A549 (cell line): ENCODE data around the gene PRKG1. TPM values are rescaled to one million over a fixed set of nuclear protein-coding genes. Genes with fewer than 3 reads are reported as not detected.

Source experiments
- ATAC-seq, 2 experiments: fragments of 200-7000 bp in 1 of 2; fragments of >200 bp in 1 of 2; cut with Nextera tagmentation in 1 of 2; cut with Tn5 transposase in 1 of 2; 3 replicates each; pipeline versions ENCODE4 v1.8.0 to v1.9.1; 2018 to 2020; ENCODE audit warnings: mild to moderate bottlenecking in 1 of 2, moderate library complexity in 1 of 2
- CTCF ChIA-PET: fragments of 300-600 bp; sonication (Branson Sonifier 250); formaldehyde crosslinking; extraction: SDS; loops from one replicate; lab custom pipeline; 2021; ENCODE audit warnings: antibody characterized with exemption, inconsistent platforms; lab: Yijun Ruan, JAX
- POLR2A ChIA-PET: fragments of 350-600 bp; formaldehyde crosslinking; extraction: SDS; loops from one replicate; lab custom pipeline; 2021; ENCODE audit warnings: antibody characterized with exemption, inconsistent platforms; lab: Yijun Ruan, JAX
- DNase-seq, 2 experiments: peaks; one replicate each; pipeline versions ENCODE4 v3.0.0 to v3.0.0-alpha.2; 2011 to 2016; ENCODE audit warnings: low read depth in 1 of 2, low spot score in 1 of 2
- FAIRE-seq: peaks from 2 replicates; lab custom pipeline; 2011; peaks lifted over from hg19 to GRCh38; lab: Jason Lieb, UNC
- H3K27ac ChIP-seq, 2 experiments: fragments of >200 bp; sonication (Bioruptor Twin); formaldehyde crosslinking; 3 replicates each; pipeline ENCODE4 v1.5.1; 2016 to 2017
- H3K4me1 ChIP-seq: fragments of >200 bp; sonication (Bioruptor Twin); formaldehyde crosslinking; 3 replicates; pipeline ENCODE4 v1.6.1; 2016
- H3K4me2 ChIP-seq: fragments of >200 bp; sonication (Bioruptor Twin); formaldehyde crosslinking; 3 replicates; pipeline ENCODE4 v1.6.1; 2016
- H3K4me3 ChIP-seq: fragments of >200 bp; sonication (Bioruptor Twin); formaldehyde crosslinking; 3 replicates; pipeline ENCODE4 v1.5.1; 2016
- H3K9me3 ChIP-seq: fragments of >200 bp; sonication (Bioruptor Twin); formaldehyde crosslinking; 3 replicates; pipeline ENCODE4 v1.6.1; 2016
- CBX8 ChIP-seq: fragments of 200-600 bp; sonication (generic); IDR thresholded peaks from 2 replicates; pipeline ENCODE4 v1.6.1; 2016
- CHD4 ChIP-seq: fragments of 200-600 bp; sonication (generic); IDR thresholded peaks from 2 replicates; pipeline ENCODE4 v1.6.1; 2016; ENCODE audit warnings: antibody characterized with exemption, mild to moderate bottlenecking, borderline replicate concordance
- EHF ChIP-seq: fragments of 250-450 bp; sonication (Bioruptor Pico); IDR thresholded peaks from 2 replicates; pipeline ENCODE4 v1.5.0; 2020; ENCODE audit warnings: mild to moderate bottlenecking
- EHMT2 ChIP-seq: fragments of 200-600 bp; sonication (generic); IDR thresholded peaks from 2 replicates; pipeline ENCODE4 v1.6.1; 2016; ENCODE audit warnings: antibody characterized with exemption, low read depth, mild to moderate bottlenecking, moderate library complexity
- FOSB ChIP-seq: fragments of 250-450 bp; sonication (Bioruptor Pico); IDR thresholded peaks from 2 replicates; pipeline ENCODE4 v1.5.0; 2020; ENCODE audit warnings: mild to moderate bottlenecking, moderate library complexity
- FOSL2 ChIP-seq, 2 experiments: fragments of 450-650 bp in 1 of 2; fragments of >200 bp in 1 of 2; sonication (Bioruptor Twin) in 1 of 2; formaldehyde crosslinking; IDR thresholded peaks; 2 replicates each; pipeline versions ENCODE4 v1.5.0 to v1.6.1; 2016 to 2020; ENCODE audit warnings: mild to moderate bottlenecking in 1 of 2, moderate library complexity in 1 of 2
- FOXS1 ChIP-seq: fragments of 250-450 bp; sonication (Bioruptor Pico); IDR thresholded peaks from 2 replicates; pipeline ENCODE4 v1.5.0; 2020; ENCODE audit warnings: mild to moderate bottlenecking, moderate library complexity
- GATA3 ChIP-seq: IDR thresholded peaks from 2 replicates; pipeline ENCODE4 v1.6.1; 2012; ENCODE audit warnings: borderline replicate concordance
- HDAC2 ChIP-seq: fragments of 200-600 bp; sonication (generic); IDR thresholded peaks from 2 replicates; pipeline ENCODE4 v1.6.1; 2016
- HOXA7 ChIP-seq: fragments of 250-450 bp; sonication (Bioruptor Pico); IDR thresholded peaks from 2 replicates; pipeline ENCODE4 v1.5.0; 2020; ENCODE audit warnings: mild to moderate bottlenecking, moderate library complexity
- HOXB13 ChIP-seq: fragments of 250-450 bp; sonication (Bioruptor Pico); IDR thresholded peaks from 2 replicates; pipeline ENCODE4 v1.5.0; 2020; ENCODE audit warnings: low read depth, mild to moderate bottlenecking, moderate library complexity
- HOXB5 ChIP-seq: fragments of 250-450 bp; sonication (Bioruptor Pico); IDR thresholded peaks from 2 replicates; pipeline ENCODE4 v1.5.0; 2020; ENCODE audit warnings: mild to moderate bottlenecking, moderate library complexity
- JUN ChIP-seq, 2 experiments: fragments of >200 bp; sonication (Bioruptor Twin); formaldehyde crosslinking; IDR thresholded peaks; 2 replicates in 1 of 2; 3 replicates in 1 of 2; pipeline ENCODE4 v1.6.1; 2016 to 2017
- KDM5A ChIP-seq: fragments of 200-600 bp; sonication (generic); IDR thresholded peaks from 2 replicates; pipeline ENCODE4 v1.6.1; 2016; ENCODE audit warnings: antibody characterized with exemption, mild to moderate bottlenecking
- MAFK ChIP-seq: fragments of 450-650 bp; IDR thresholded peaks from 2 replicates; pipeline ENCODE4 v1.6.1; 2014; ENCODE audit not compliant: partially characterized antibody
- NPAS2 ChIP-seq: fragments of 250-450 bp; sonication (Bioruptor Pico); IDR thresholded peaks from 2 replicates; pipeline ENCODE4 v1.8.0; 2022; ENCODE audit warnings: mild to moderate bottlenecking, moderate library complexity, borderline replicate concordance
- POLR2A ChIP-seq: IDR thresholded peaks from 2 replicates; pipeline ENCODE4 v1.6.1; 2012; ENCODE audit warnings: mild to moderate bottlenecking, low read length
- POLR2AphosphoS2 ChIP-seq: conservative IDR thresholded peaks from 2 replicates; pipeline ENCODE4 v1.6.1; 2012; ENCODE audit warnings: low read length, improper control_type of control experiment, inconsistent platforms
- SMC3 ChIP-seq: fragments of >200 bp; sonication (Bioruptor Twin); formaldehyde crosslinking; IDR thresholded peaks from 3 replicates; pipeline ENCODE4 v1.6.1; 2018; ENCODE audit warnings: inconsistent platforms
- ZC3H11A ChIP-seq: fragments of 450-650 bp; IDR thresholded peaks from 2 replicates; pipeline ENCODE4 v1.6.1; 2014; ENCODE audit warnings: antibody characterized with exemption, mild to moderate bottlenecking
- WGBS: methylation state at CpG from one replicate; pipeline ENCODE4 v1.1.6; 2017; ENCODE audit errors: missing lambda C conversion rate; 5-methylcytosine and 5-hydroxymethylcytosine counted together
- polyA plus RNA-seq, 4 experiments: library from polyadenylated mRNA; depleted of rRNA in 3 of 4; stranded (reverse); fragments of >200 nt; fragmentation: RNase III in 1 of 4; extraction: RNeasy Plus Mini Kit Qiagen cat#74134 plus additional on column Dnase treatment in 1 of 4; gene quantifications; 2 replicates in 3 of 4; 3 replicates in 1 of 4; pipeline ENCODE4 v1.2.3, GENCODE V29; 2011 to 2017
- TF ChIP-seq, protein P1 (sequence below): IDR thresholded peaks from 2 replicates; pipeline ENCODE4 v1.6.1; 2012; ENCODE audit warnings: low read depth, borderline replicate concordance
- TF ChIP-seq, protein P2 (sequence below): fragments of 450-650 bp; IDR thresholded peaks from 2 replicates; pipeline ENCODE4 v1.6.1; 2014; ENCODE audit warnings: antibody characterized with exemption
- TF ChIP-seq, protein P3 (sequence below): fragments of >200 bp; sonication (Bioruptor Twin); formaldehyde crosslinking; IDR thresholded peaks from 3 replicates; pipeline ENCODE4 v1.6.1; 2016
- TF ChIP-seq, protein P4 (sequence below): IDR thresholded peaks from 2 replicates; pipeline ENCODE4 v1.6.1; 2012
- TF ChIP-seq, protein P5 (sequence below): IDR thresholded peaks from 2 replicates; pipeline ENCODE4 v1.6.1; 2012
- TF ChIP-seq, protein P6 (sequence below): fragments of 250-450 bp; sonication (Bioruptor Pico); IDR thresholded peaks from 2 replicates; pipeline ENCODE4 v1.5.0; 2021; ENCODE audit warnings: mild to moderate bottlenecking, moderate library complexity, borderline replicate concordance

PRKG1 gene
- polyA plus RNA-seq, 2 of the 4 experiments (the other 2 are of a cell fraction), result not detected

DNA sequence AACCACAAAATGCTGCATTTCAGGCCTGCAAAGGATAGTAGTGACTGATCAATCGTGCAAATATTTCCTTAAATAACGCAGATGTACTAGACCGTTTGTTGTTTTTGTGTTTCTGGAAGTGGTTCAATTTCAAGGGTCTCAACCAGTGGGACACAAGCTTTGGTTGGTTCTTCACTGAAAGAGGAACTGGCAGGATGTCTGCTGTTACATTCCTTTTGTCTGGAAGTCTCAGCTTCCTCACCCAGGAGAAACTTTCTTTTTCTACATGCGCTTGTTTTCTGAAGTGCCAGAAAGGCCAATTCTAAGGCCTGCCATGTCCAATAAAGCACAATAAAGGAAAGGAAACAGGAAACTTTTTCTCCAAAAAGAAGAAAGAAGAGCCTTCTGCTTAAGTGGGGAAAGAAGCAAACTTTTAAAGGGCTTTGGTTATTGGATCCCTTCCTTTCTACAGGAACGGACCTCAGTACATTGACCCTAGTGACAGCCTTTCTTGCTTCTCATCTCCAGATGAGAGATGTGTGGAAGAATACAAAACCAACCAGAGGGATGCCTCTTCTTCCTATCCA, 1243.9 kb downstream of the PRKG1 start:
- ChIA-PET POLR2A (interaction anchor here (1.1 to 2.1 kb wide), 4 partner anchors 10 to 171 kb away, joined by 3 to 17 read pairs (median 7); no protein-coding TSS in a partner anchor), CTCF (interaction anchor here (1.1 to 3.7 kb wide), 3 partner anchors 10 to 169 kb away, joined by 3 to 36 read pairs (median 14); no protein-coding TSS in a partner anchor)
- TF ChIP-seq MAFK (no peak), HOXB5 (no peak), HOXB13 (CRISPR knock-in tag) (no peak; the same call in 1 of the 2 replicates), CHD4 (0 out of 2 replicates have a peak, but pooled peaks have one; percentile 8), JUN (IDR thresholded peaks at IDR 0.05) (peak in 1 of 2 experiments; percentile 63; a peak in 1 of 5 replicates), NPAS2 (CRISPR knock-in tag) (no peak), FOXS1 (CRISPR knock-in tag) (no peak), FOSL2 (IDR thresholded peaks at IDR 0.05) (no peak), FOSL2 (CRISPR knock-in tag; IDR thresholded peaks at IDR 0.05) (no peak), CBX8 (no peak), KDM5A (no peak), SMC3 (no peak)
- H3K4me1 ChIP-seq, result peaks cover 29% of the 10 kb centered on the region
- peak in 1 of 2 experiments; percentile 56 for DNase-seq
- ATAC-seq, result no peak
- no peak for FAIRE-seq
- 3% methylated on average over 5 of the region's 5 CpGs for WGBS
- H3K27ac ChIP-seq, result peak overlapping the region; percentile 89 to 90
- H3K4me3 ChIP-seq, result peak overlapping the region; percentile 83
- H3K4me2 ChIP-seq, result peak overlapping the region; percentile 72
- peaks cover 9% of the 10 kb centered on the region; the same call in 2 of the 3 replicates for H3K9me3 ChIP-seq

DNA sequence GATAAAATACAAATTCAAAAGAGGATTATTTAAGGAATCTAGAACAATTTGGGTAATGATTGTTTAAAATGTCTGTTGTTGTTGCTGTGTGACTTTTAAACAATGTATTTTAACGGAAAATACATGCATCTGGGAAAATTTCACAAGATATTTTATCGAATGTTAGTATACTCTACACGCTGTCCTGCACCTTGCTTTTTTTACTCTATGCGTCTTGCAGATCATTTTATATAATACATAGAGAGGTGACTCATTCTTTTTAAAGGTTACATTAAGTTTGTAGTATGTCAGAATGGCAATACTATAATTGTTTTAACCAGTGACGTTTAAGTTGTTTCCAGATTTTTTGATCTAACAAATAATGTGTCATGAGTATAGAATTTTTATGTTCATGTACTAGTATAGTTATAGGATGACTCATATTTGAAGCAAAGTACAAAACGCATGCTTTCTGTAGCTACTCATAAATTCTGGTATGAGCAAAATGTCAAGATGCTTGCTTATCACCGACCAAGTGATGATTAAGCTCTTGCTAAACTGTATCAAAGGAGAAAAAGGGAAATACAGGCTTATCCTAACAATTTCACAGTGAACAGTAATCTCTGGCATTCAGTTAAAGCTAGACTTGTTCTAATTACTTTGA, 1244.7 kb downstream of the PRKG1 start:
- Histone ChIP-seq H3K4me3 (peak overlapping the region; percentile 83; the same call in 1 of the 3 replicates), H3K9me3 (peaks cover 9% of the 10 kb centered on the region; the same call in 2 of the 3 replicates), H3K27ac (peak overlapping the region; percentile 89 to 90), H3K4me2 (peak overlapping the region; percentile 72), H3K4me1 (peaks cover 29% of the 10 kb centered on the region)
- DNase-seq (peak; percentile 66 to 94), FAIRE-seq (peak; percentile 100), ATAC-seq (peak; percentile 64 to 75)
- POLR2A ChIA-PET, result interaction anchor here (0.9 to 2.1 kb wide), 6 partner anchors 10 to 170 kb away, joined by 3 to 17 read pairs (median 4); no protein-coding TSS in a partner anchor
- CTCF ChIA-PET, result interaction anchor here (1.1 to 3.7 kb wide), 3 partner anchors 11 to 168 kb away, joined by 3 to 36 read pairs (median 14); no protein-coding TSS in a partner anchor
- WGBS, result 1% methylated on average over 7 of the region's 7 CpGs
- no peak for TF ChIP-seq FOSB (CRISPR knock-in tag)
- TF ChIP-seq, protein P1, sequence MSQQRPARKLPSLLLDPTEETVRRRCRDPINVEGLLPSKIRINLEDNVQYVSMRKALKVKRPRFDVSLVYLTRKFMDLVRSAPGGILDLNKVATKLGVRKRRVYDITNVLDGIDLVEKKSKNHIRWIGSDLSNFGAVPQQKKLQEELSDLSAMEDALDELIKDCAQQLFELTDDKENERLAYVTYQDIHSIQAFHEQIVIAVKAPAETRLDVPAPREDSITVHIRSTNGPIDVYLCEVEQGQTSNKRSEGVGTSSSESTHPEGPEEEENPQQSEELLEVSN, result no peak
- TF ChIP-seq, protein P2, sequence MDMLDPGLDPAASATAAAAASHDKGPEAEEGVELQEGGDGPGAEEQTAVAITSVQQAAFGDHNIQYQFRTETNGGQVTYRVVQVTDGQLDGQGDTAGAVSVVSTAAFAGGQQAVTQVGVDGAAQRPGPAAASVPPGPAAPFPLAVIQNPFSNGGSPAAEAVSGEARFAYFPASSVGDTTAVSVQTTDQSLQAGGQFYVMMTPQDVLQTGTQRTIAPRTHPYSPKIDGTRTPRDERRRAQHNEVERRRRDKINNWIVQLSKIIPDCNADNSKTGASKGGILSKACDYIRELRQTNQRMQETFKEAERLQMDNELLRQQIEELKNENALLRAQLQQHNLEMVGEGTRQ, result no peak
- no peak for TF ChIP-seq NPAS2 (CRISPR knock-in tag)
- TF ChIP-seq, protein P3, sequence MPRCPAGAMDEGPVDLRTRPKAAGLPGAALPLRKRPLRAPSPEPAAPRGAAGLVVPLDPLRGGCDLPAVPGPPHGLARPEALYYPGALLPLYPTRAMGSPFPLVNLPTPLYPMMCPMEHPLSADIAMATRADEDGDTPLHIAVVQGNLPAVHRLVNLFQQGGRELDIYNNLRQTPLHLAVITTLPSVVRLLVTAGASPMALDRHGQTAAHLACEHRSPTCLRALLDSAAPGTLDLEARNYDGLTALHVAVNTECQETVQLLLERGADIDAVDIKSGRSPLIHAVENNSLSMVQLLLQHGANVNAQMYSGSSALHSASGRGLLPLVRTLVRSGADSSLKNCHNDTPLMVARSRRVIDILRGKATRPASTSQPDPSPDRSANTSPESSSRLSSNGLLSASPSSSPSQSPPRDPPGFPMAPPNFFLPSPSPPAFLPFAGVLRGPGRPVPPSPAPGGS, result peak; percentile 98
- no peak for TF ChIP-seq HDAC2
- TF ChIP-seq GATA3, result peak; percentile 100
- TF ChIP-seq CBX8, result no peak
- no peak for TF ChIP-seq HOXB5
- TF ChIP-seq HOXA7 (CRISPR knock-in tag), result no peak
- no peak for TF ChIP-seq FOXS1 (CRISPR knock-in tag)
- no peak for TF ChIP-seq ZC3H11A
- TF ChIP-seq, protein P4, sequence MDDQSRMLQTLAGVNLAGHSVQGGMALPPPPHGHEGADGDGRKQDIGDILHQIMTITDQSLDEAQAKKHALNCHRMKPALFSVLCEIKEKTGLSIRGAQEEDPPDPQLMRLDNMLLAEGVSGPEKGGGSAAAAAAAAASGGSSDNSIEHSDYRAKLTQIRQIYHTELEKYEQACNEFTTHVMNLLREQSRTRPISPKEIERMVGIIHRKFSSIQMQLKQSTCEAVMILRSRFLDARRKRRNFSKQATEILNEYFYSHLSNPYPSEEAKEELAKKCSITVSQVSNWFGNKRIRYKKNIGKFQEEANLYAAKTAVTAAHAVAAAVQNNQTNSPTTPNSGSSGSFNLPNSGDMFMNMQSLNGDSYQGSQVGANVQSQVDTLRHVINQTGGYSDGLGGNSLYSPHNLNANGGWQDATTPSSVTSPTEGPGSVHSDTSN, result peak; percentile 89
- TF ChIP-seq, protein P5, sequence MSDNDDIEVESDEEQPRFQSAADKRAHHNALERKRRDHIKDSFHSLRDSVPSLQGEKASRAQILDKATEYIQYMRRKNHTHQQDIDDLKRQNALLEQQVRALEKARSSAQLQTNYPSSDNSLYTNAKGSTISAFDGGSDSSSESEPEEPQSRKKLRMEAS, result peak; percentile 86
- no peak for TF ChIP-seq EHMT2
- TF ChIP-seq, protein P6, sequence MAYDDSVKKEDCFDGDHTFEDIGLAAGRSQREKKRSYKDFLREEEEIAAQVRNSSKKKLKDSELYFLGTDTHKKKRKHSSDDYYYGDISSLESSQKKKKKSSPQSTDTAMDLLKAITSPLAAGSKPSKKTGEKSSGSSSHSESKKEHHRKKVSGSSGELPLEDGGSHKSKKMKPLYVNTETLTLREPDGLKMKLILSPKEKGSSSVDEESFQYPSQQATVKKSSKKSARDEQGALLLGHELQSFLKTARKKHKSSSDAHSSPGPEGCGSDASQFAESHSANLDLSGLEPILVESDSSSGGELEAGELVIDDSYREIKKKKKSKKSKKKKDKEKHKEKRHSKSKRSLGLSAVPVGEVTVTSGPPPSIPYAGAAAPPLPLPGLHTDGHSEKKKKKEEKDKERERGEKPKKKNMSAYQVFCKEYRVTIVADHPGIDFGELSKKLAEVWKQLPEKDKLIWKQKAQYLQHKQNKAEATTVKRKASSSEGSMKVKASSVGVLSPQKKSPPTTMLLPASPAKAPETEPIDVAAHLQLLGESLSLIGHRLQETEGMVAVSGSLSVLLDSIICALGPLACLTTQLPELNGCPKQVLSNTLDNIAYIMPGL (CRISPR knock-in tag), result no peak
- no peak for TF ChIP-seq POLR2A
- no peak for TF ChIP-seq POLR2AphosphoS2
- TF ChIP-seq EHF (CRISPR knock-in tag), result no peak
- no peak for TF ChIP-seq HOXB13 (CRISPR knock-in tag)
